ENCODE results near the gene TLR3.

DNA sequence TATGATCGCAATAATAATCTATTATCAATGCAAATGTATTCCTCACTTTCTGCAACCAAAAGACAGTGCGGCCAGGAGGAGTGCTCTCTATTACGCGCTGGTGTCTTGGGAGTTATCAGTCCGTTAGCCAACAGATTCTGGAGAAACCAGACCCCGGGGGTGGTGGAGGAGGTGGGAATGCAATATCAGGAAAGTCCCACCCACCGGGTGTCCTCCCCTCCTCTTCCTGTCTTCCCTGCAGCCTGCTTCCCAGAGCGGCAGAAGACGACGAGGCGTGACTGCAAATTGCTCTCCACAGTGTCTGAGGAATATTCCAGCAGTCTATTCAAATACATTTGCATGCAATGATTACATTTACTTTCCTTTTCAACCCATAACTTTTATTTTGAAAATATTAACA, 17.9 kb upstream of the TLR3 start:
- TF ChIP-seq, protein P1, sequence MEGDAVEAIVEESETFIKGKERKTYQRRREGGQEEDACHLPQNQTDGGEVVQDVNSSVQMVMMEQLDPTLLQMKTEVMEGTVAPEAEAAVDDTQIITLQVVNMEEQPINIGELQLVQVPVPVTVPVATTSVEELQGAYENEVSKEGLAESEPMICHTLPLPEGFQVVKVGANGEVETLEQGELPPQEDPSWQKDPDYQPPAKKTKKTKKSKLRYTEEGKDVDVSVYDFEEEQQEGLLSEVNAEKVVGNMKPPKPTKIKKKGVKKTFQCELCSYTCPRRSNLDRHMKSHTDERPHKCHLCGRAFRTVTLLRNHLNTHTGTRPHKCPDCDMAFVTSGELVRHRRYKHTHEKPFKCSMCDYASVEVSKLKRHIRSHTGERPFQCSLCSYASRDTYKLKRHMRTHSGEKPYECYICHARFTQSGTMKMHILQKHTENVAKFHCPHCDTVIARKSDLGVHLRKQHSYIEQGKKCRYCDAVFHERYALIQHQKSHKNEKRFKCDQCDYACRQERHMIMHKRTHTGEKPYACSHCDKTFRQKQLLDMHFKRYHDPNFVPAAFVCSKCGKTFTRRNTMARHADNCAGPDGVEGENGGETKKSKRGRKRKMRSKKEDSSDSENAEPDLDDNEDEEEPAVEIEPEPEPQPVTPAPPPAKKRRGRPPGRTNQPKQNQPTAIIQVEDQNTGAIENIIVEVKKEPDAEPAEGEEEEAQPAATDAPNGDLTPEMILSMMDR (IDR thresholded peaks at IDR 0.05 in 2 of 3, conservative IDR thresholded peaks at IDR 0.05 in 1 of 3; ENCODE audit: control insufficient read depth in 2 of 3, extremely low read depth in 1 of 3, insufficient read depth in 1 of 3, low read depth in 3 of 3, low read length in 3 of 3) = no peak
- TF ChIP-seq, protein P2, sequence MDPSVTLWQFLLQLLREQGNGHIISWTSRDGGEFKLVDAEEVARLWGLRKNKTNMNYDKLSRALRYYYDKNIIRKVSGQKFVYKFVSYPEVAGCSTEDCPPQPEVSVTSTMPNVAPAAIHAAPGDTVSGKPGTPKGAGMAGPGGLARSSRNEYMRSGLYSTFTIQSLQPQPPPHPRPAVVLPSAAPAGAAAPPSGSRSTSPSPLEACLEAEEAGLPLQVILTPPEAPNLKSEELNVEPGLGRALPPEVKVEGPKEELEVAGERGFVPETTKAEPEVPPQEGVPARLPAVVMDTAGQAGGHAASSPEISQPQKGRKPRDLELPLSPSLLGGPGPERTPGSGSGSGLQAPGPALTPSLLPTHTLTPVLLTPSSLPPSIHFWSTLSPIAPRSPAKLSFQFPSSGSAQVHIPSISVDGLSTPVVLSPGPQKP (IDR thresholded peaks at IDR 0.05; ENCODE audit: low read depth, low read length) = no peak
